Measurements from ENCODE around the gene PAM16. TPM values are rescaled to one million over a fixed set of nuclear protein-coding genes. Genes with fewer than 3 reads are reported as not detected.

Gene PAM16
- total RNA-seq, 1 donor from 2014 or later: 57.8 TPM

DNA sequence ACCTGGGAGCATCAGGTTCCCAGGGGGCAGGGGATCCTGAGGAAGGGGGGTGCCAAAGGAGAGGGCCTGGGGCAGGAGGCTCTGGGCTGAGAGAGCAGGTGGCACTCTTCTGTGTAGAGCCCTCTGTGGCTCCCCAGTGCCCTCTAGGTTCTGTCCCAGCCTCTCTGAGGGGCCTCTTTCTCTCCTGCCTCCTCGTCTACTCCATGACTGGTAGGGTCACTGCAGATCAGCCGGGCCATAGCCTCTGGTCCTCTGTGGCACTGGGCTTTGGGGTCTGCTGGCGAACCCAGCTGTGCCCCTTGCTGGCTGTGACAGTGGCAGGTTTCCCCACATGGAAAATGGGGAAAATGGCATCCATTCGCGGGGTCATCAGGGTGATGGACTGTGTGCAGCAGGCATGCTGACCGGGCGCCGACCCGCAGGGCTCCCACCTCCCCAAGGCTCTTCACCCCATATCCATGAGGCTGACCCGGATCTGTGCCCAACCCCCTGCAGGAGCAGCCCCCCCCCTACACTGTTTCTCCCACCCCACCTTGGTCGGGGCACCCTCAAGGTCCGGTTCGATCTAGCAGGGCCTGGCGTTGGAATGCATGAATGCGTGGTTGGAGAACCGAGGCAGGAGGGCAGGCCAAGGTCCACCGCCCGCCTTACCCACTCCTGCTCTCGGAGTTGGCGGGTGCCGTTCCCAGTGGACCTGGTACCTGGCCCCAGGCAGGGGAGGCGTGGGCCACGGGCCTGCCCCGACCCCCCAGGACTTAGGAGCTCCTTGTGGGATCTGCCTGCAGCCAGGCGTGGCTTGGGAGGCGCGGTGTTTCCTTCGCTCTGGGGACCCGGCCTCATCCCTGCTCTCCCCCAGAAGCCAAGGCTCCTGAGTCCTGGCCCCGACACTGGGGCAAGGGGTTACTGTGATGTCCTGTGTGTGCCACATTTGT, 28.7 kb downstream of the PAM16 start:
- no peak for DNase-seq (ENCODE audit: extremely low read depth, low read depth, low spot score)

DNA sequence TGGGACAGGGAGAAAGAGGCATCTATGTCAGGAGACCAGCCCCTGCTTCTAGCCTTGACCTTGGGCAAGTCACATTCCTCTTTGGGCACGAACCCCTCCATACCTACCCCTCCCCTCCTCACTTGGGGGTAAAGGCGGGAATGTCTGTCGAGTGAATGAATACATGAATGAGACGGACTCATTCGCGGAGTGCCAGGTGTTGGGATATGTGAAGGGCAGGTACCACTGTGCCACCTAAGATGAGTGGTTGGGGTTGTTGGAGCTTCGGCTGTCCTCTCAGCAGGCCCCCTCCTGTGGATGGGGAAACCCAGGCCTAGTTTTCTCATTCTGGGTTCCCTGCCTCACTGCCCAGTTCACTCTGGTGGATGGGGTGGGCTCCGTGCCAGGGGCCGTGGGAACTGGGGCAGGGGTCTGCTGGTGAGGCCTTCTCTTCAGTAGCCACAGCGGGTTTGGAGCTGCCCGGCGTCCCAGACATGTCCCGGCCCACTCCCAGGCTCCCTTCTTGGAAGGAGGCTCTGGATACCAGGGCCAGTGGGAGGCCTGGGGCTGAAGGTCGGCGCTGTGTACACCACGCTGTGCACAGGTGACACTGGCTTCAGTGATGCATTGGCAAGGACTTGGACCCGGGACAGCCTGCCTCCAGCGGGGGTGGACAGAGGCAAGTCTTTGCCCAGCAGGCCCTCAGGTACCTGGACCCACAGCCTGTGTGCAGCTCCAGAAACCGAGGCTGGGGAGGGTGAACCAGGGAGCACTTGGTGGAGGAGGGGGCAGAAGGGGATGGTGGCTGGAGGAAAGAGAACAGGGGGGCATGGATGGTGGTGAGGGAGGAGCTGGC, 29.6 kb downstream of the PAM16 start:
- no peak for DNase-seq (ENCODE audit: extremely low read depth, low read depth, low spot score)

DNA sequence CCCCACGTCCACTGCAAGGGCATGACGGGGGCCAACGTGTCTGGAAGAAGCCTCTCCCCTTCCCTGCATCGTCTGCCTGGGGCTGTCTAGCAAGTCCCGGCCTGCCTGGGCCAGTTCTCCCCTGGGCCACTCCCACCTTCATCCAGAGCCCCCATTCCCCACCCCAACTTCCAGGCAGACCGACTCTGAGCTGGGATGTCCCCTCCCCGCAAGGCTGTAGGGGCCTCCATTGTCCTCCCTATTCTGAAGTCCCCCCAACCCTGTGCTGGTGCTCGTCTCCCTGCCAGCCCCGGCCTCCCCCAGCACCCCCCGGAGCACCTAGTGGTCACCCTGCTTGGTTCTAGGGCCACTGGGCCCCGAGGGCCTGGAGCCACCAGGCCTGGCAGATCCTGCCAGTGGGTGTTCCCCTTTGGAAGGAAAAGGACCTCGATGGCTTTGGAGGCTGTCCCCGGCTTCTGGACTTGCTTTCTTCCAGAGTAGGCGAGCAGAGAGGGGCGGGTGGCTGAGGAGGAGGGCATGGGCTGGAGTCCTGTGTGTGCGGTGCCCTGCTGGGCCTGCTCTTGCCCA, 30.5 kb downstream of the PAM16 start:
- DNase-seq (ENCODE audit: extremely low read depth, low read depth, low spot score): no peak

- DNase-seq (ENCODE audit: extremely low read depth, low read depth, low spot score): no peak
Observed at GRCh38 chr16:4319454-4320421, 31.4 kb downstream of the PAM16 start.

GRCh38 chr16:4318967-4319366, 32.2 kb downstream of the PAM16 start:
- DNase-seq (ENCODE audit: extremely low read depth, low read depth, low spot score): no peak

- no peak for DNase-seq (ENCODE audit: extremely low read depth, low read depth, low spot score)
Observed at GRCh38 chr16:4318451-4318910, 32.6 kb downstream of the PAM16 start.

GRCh38 chr16:4317532-4318450, 33.3 kb downstream of the PAM16 start:
- no peak for DNase-seq (ENCODE audit: extremely low read depth, low read depth, low spot score)

- DNase-seq (ENCODE audit: extremely low read depth, low read depth, low spot score): no peak
Observed at GRCh38 chr16:4316864-4317531, 34.1 kb downstream of the PAM16 start.

- no peak for DNase-seq (ENCODE audit: extremely low read depth, low read depth, low spot score)
Observed at GRCh38 chr16:4316108-4316863, 34.8 kb downstream of the PAM16 start.

DNA sequence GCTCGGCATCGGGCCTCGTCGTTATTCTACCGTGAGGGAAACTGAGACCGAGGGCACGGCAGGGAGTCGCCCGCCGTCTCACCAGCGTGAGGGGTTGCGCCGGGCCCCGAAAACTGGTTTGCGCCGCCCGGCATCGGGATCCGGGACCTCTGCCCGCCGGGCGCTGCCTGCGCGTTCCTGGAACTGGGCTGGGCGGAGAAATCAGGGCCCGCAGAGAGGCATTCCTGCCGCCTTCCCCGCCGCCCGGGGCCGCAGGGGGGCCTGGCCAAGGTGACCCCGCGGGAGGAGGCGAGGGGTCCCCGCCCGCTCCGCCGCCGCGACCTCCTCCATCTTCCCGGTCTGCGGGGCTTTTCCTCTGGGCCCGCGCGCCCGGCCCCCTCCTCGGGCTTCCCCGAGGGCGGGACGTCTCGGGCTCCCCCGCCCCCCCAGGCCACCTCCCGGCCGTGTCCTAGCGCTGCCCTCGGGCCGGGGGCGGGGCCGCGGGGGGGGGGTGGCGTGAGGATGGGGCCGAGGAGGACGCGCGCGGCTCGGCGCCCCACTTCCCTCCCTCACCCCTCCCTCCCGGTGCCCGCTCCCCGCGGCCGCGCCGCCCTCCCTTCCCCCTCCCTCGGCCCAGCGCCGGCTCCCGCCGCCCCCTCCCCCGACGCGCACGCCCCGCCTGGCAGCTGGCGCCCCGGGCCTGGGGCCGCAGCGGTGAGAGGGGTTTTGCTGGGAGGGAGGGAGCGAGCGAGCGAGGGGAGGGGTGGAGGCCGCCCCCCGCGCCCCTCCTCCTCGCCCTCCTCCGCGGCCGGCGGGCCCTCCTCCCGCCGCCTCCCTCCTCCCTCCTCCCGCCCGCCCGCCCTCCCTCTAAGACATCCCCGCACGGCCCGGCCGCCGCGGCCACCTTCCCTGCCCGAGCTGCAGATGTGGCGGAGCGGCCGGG, 35.7 kb downstream of the PAM16 start, which contains the start of gene GLIS2:
Gene GLIS2, plus strand, starts transcription at position 882 of the 922 bp plus-strand sequence. CDS start 16,214 bp downstream, outside the sequence.
- no peak for DNase-seq (ENCODE audit: extremely low read depth, low read depth, low spot score)

- DNase-seq (ENCODE audit: extremely low read depth, low read depth, low spot score): no peak
Observed at GRCh38 chr16:4314532-4315185, 36.5 kb downstream of the PAM16 start.

GRCh38 chr16:4313563-4314531, 37.3 kb downstream of the PAM16 start:
- DNase-seq (ENCODE audit: extremely low read depth, low read depth, low spot score): no peak

DNA sequence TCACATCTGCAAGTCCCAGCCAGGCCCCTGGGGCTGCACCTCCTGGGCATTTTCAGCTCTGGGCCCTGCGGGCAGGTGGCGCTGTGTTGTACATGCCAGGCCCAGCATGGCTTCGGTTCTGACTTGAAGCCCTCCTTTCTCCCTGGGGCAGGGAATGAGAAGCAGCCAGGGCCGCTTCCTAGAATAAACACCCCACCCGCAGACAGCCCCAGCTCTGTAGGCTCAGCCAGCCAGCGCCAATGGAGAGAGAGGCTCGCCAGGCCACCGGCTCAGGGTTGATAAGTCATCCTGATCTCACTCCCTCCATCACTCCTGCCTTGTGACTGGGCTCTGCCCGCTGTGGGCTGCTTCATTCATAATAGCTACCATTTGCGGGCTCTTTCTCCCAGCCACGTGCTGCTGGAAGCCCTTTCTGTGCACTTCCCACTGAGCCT, 41.3 kb downstream of the PAM16 start:
- no peak for DNase-seq (ENCODE audit: extremely low read depth, low read depth, low spot score)

DNA sequence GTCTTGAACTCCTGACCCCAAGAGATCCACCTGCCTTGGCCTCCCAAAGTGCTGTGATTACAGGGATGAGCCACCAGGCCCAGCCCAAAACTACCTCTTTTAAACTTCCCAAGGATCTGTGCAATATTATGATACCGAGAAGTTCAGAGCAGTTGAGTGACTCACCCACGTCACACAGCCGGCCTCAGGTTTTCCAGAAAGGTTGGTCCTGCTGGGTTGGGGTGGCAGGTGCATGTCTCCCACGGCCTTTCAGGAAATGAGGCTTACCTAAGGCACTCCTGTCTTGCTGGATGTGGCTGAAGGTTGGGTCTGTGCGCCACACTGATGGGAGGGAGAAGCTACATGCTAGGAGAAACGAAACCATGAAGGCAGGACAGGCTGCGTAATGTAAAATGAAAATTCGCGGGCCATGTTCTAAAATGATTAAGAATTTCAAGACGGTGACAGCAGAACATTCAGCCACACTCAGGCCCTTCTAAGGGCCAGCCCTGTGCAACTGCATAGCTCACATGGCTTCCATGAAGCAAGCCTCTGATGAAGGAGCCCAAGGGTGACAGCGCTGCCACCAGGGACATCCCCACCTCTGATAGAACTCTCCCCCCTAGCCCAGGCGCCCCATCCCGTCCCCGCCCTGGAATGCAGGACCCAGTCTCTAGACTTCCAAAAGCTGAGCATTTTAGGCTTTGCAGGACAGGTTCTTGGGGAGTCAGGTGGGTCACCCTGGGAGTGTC, 41.9 kb downstream of the PAM16 start:
- no peak for DNase-seq (ENCODE audit: extremely low read depth, low read depth, low spot score)
